HepG2 (cell line): Measurements from ENCODE around the gene DTX2. TPM values are rescaled to one million over a fixed set of nuclear protein-coding genes. Genes with fewer than 3 reads are reported as not detected.
A peak's percentile ranks its signal among the peaks of the same experiment; 100 is the strongest.

ENCODE experiments used
- ATAC-seq: fragments of 200-7000 bp; cut with Tn5 transposase; 3 replicates; pipeline ENCODE4 v1.9.1; 2020; ENCODE audit warnings: mild to moderate bottlenecking, moderate library complexity
- BruUV-seq: library from RNA; stranded (reverse); fragments of 400-500 nt; replicated peaks from 2 replicates; lab custom pipeline; 2021; lab: Mats Ljungman, UMichigan
- CTCF ChIA-PET: fragments of 300-600 bp; formaldehyde crosslinking; extraction: SDS; loops from one replicate; lab custom pipeline; 2021; ENCODE audit warnings: low total read pairs, inconsistent platforms, low intra/inter-chr PET ratio; lab: Yijun Ruan, JAX
- POLR2A ChIA-PET: fragments of 350-600 bp; sonication (Branson Sonifier 250); formaldehyde crosslinking; loops from one replicate; lab custom pipeline; 2020; ENCODE audit warnings: antibody characterized with exemption, inconsistent platforms; lab: Yijun Ruan, JAX
- DNase-seq: peaks from one replicate; pipeline ENCODE4 v3.0.0-alpha.2; 2015; ENCODE audit warnings: low spot score
- FAIRE-seq: peaks from 3 replicates; lab custom pipeline; 2011; peaks lifted over from hg19 to GRCh38; lab: Jason Lieb, UNC
- H2AFZ ChIP-seq: one replicate; pipeline ENCODE4 v1.6.1; 2011; ENCODE audit warnings: low read length, inconsistent platforms
- H3K27ac ChIP-seq: fragments of 300-600 bp; 3 replicates; pipeline ENCODE4 v1.8.0; 2011; ENCODE audit warnings: mixed run types, mild to moderate bottlenecking, mixed read lengths, low read length, inconsistent platforms; ENCODE audit not compliant: insufficient read depth; ENCODE audit errors: extremely low read length
- H3K27me3 ChIP-seq, 2 experiments: fragments of 200-600 bp in 1 of 2; 2 replicates in 1 of 2; 3 replicates in 1 of 2; pipeline versions ENCODE4 v1.6.0 to v1.8.0; 2011; ENCODE audit warnings: low read length in 2 of 2, mild to moderate bottlenecking in 2 of 2, moderate library complexity in 2 of 2, inconsistent platforms in 1 of 2; ENCODE audit not compliant: insufficient read depth in 2 of 2, control insufficient read depth in 1 of 2
- H3K36me3 ChIP-seq, 2 experiments: fragments of 200-600 bp in 1 of 2; replicated peaks in 1 of 2; 2 replicates in 1 of 2; 3 replicates in 1 of 2; pipeline versions ENCODE4 v1.5.1 to v1.8.0; 2011; ENCODE audit warnings: low read length in 2 of 2, inconsistent platforms in 1 of 2; ENCODE audit not compliant: insufficient read depth in 2 of 2, control insufficient read depth in 1 of 2
- H3K4me1 ChIP-seq: 2 replicates; pipeline ENCODE4 v1.5.1; 2012; ENCODE audit warnings: low read length, inconsistent platforms; ENCODE audit not compliant: insufficient read depth
- H3K4me2 ChIP-seq: 2 replicates; pipeline ENCODE4 v1.6.0; 2011; ENCODE audit warnings: low read depth, low read length, inconsistent platforms
- H3K4me3 ChIP-seq, 3 experiments: fragments of 200-600 bp in 1 of 3; sonication (generic), shearing (Covaris generic) in 1 of 3; replicated peaks in 1 of 3; 2 replicates each; pipeline ENCODE4 v1.5.1; 2011 to 2016; ENCODE audit warnings: low read length in 3 of 3, inconsistent platforms in 2 of 3, low read depth in 2 of 3, mild to moderate bottlenecking in 2 of 3, control low read depth in 1 of 3, mixed read lengths in 1 of 3; ENCODE audit not compliant: insufficient read depth in 1 of 3
- H3K79me2 ChIP-seq: one replicate; pipeline ENCODE4 v1.6.1; 2011; ENCODE audit warnings: low read length, inconsistent platforms; ENCODE audit not compliant: insufficient read depth
- H3K9ac ChIP-seq: 2 replicates; pipeline ENCODE4 v1.6.0; 2011; ENCODE audit warnings: mild to moderate bottlenecking, low read depth, low read length, inconsistent platforms; ENCODE audit not compliant: insufficient read depth
- H3K9me3 ChIP-seq: 2 replicates; pipeline ENCODE4 v1.5.1; 2012; ENCODE audit warnings: mild to moderate bottlenecking, low read length
- H4K20me1 ChIP-seq: 2 replicates; pipeline ENCODE4 v1.6.0; 2011; ENCODE audit warnings: inconsistent platforms, mild to moderate bottlenecking, low read length, moderate library complexity; ENCODE audit not compliant: insufficient read depth
- GATA4 ChIP-seq: sonication (generic); IDR thresholded peaks from 2 replicates; pipeline ENCODE4 v1.6.1; 2016; ENCODE audit warnings: antibody characterized with exemption, low read depth, borderline replicate concordance
- GPN1 ChIP-seq: sonication (generic); formaldehyde crosslinking; IDR thresholded peaks from 2 replicates; pipeline ENCODE4 v1.5.1; 2020; ENCODE audit warnings: missing genetic modification reagents, borderline replicate concordance
- HNRNPLL ChIP-seq: fragments of 200-400 bp; formaldehyde crosslinking; IDR thresholded peaks from 2 replicates; pipeline ENCODE4 v1.6.1; 2017; ENCODE audit warnings: mild to moderate bottlenecking, low read depth, low read length; ENCODE audit not compliant: poor library complexity, severe bottlenecking
- HOXA3 ChIP-seq: sonication (generic); formaldehyde crosslinking; IDR thresholded peaks from 2 replicates; pipeline ENCODE4 v1.5.0; 2020; ENCODE audit warnings: missing genetic modification reagents
- NR1H2 ChIP-seq: sonication (generic); formaldehyde crosslinking; IDR thresholded peaks from 2 replicates; pipeline ENCODE4 v1.8.1; 2022; ENCODE audit warnings: low read depth, missing genetic modification reagents, borderline replicate concordance
- TMF1 ChIP-seq: sonication (generic); formaldehyde crosslinking; IDR thresholded peaks from 2 replicates; pipeline ENCODE4 v1.8.1; 2022; ENCODE audit warnings: low read depth, missing genetic modification reagents
- ZFP62 ChIP-seq: sonication (generic); formaldehyde crosslinking; IDR thresholded peaks from 2 replicates; pipeline ENCODE4 v1.4.0; 2020; ENCODE audit warnings: missing genetic modification reagents
- ZNF331 ChIP-seq: sonication (generic); formaldehyde crosslinking; IDR thresholded peaks from 2 replicates; pipeline ENCODE4 v1.4.0; 2020; ENCODE audit warnings: missing genetic modification reagents
- ZNF501 ChIP-seq: sonication (generic); formaldehyde crosslinking; IDR thresholded peaks from 2 replicates; pipeline ENCODE4 v1.5.1; 2020; ENCODE audit warnings: mild to moderate bottlenecking, moderate library complexity, missing genetic modification reagents
- ZNF768 ChIP-seq: sonication (generic); formaldehyde crosslinking; IDR thresholded peaks from 2 replicates; pipeline ENCODE4 v1.4.0; 2020; ENCODE audit warnings: missing genetic modification reagents
- ZNF772 ChIP-seq: sonication (generic); formaldehyde crosslinking; IDR thresholded peaks from 2 replicates; pipeline ENCODE4 v1.5.0; 2020; ENCODE audit warnings: mild to moderate bottlenecking, missing genetic modification reagents
- WGBS: methylation state at CpG from one replicate; pipeline ENCODE4 v1.1.6; 2017; ENCODE audit warnings: low lambda C conversion rate; 5-methylcytosine and 5-hydroxymethylcytosine counted together
- in situ Hi-C: cut with HindIII; loops from 2 replicates; pipeline ENCODE4 v1.10.0; 2017; ENCODE audit warnings: low pct_unique_long_range_greater_than_20kb; ENCODE audit not compliant: extremely low pct_ligation_motif_present
- intact Hi-C: fragments of 100-400 bp; cut with micrococcal nuclease; formaldehyde crosslinking; loops from one replicate; pipeline ENCODE4 v1.10.0; 2022; ENCODE audit not compliant: unreplicated experiment
- polyA plus RNA-seq, 8 experiments: library from polyadenylated mRNA; depleted of rRNA in 3 of 8; stranded (reverse) in 7 of 8; unstranded in 1 of 8; fragments of >200 nt; fragmentation: Illumina TruSeq in 4 of 8; extraction: Trizol in 4 of 8; gene quantifications; 2 replicates each; pipeline versions ENCODE4 v1.2.1 to v1.2.3, GENCODE V29; 2011 to 2016; ENCODE audit warnings: low read depth in 4 of 8, missing spikeins in 1 of 8, mixed read lengths in 1 of 8; ENCODE audit not compliant: insufficient read depth in 1 of 8
- total RNA-seq, 5 experiments: library from RNA; depleted of rRNA; stranded (reverse); fragments of >200 nt; fragmentation: Illumina TruSeq; extraction: Trizol; gene quantifications; 2 replicates each; pipeline ENCODE4 v1.2.3, GENCODE V29; 2016; ENCODE audit warnings: low read depth in 1 of 5
- TF ChIP-seq, protein P1 (sequence below): sonication (generic); formaldehyde crosslinking; IDR thresholded peaks from 2 replicates; pipeline ENCODE4 v1.4.0; 2020; ENCODE audit warnings: missing genetic modification reagents
- TF ChIP-seq, protein P2 (sequence below): sonication (generic); formaldehyde crosslinking; IDR thresholded peaks from 2 replicates; pipeline ENCODE4 v1.5.0; 2020; ENCODE audit warnings: mild to moderate bottlenecking, missing genetic modification reagents
- TF ChIP-seq, protein P3 (sequence below): sonication (generic); formaldehyde crosslinking; IDR thresholded peaks from 2 replicates; pipeline ENCODE4 v1.4.0; 2020; ENCODE audit warnings: missing genetic modification reagents
- TF ChIP-seq, protein P4 (sequence below): sonication (generic); formaldehyde crosslinking; IDR thresholded peaks from 2 replicates; pipeline ENCODE4 v1.5.1; 2020; ENCODE audit warnings: missing genetic modification reagents, mild to moderate bottlenecking, borderline replicate concordance

Gene DTX2
- total and polyA plus RNA-seq, 2 of the 13 experiments (the other 11 are each of a cell fraction or from before 2014, with no cell fraction given) = 5.5 to 6.2 TPM

DNA sequence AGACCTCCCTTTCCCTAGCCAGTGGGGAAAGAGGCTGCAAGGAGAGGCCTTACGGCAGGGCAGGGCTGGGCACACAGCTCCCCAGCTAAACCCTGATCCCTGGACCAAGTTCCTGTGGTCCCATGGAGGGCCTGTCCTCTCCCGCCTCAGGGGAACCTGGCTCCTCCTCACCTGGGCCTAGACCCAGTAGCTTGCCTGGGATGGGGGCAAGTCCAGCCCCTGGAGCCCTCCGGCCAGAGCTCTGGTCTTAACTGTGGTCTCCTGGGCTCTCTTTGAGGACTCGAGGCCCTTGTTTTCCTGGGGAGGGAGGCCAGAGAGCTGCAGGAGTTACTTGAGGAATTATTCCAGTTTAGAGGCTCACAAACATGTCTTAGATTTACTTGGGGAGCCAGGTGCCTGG is 35.3 kb upstream of the DTX2 start:
- Histone ChIP-seq H2AFZ (no peak overlapping the region), H3K9ac (no peak overlapping the region), H3K4me3 (no peak overlapping the region), H3K4me2 (no peak overlapping the region), H3K36me3 (no peaks in the 10 kb centered on the region), H3K27me3 (peaks cover 5 to 24% of the 10 kb centered on the region in 2 experiments; a peak in 3 of 5 replicates), H3K4me1 (peaks cover 24% of the 10 kb centered on the region; the same call in 1 of the 2 replicates), H3K79me2 (no peaks in the 10 kb centered on the region), H3K9me3 (no peaks in the 10 kb centered on the region), H4K20me1 (no peaks in the 10 kb centered on the region), H3K27ac (no peak overlapping the region)
- FAIRE-seq = no peak
- no TSS peak for BruUV-seq
- ATAC-seq = peak; percentile 40
- intact Hi-C loops (no loop called here), in situ Hi-C loops (no loop called here)
- TF ChIP-seq GPN1 (no peak), ZNF768 (no peak), HOXA3 (CRISPR knock-in tag) (no peak), ZNF331 (CRISPR knock-in tag) (no peak), TMF1 (CRISPR knock-in tag) (no peak), HNRNPLL (no peak), NR1H2 (no peak), GATA4 (no peak), ZNF501 (CRISPR knock-in tag) (no peak), ZFP62 (no peak), ZNF772 (CRISPR knock-in tag) (no peak)
- TF ChIP-seq, protein P1, sequence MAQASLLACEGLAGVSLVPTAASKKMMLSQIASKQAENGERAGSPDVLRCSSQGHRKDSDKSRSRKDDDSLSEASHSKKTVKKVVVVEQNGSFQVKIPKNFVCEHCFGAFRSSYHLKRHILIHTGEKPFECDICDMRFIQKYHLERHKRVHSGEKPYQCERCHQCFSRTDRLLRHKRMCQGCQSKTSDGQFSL (CRISPR knock-in tag) = no peak
- TF ChIP-seq, protein P2, sequence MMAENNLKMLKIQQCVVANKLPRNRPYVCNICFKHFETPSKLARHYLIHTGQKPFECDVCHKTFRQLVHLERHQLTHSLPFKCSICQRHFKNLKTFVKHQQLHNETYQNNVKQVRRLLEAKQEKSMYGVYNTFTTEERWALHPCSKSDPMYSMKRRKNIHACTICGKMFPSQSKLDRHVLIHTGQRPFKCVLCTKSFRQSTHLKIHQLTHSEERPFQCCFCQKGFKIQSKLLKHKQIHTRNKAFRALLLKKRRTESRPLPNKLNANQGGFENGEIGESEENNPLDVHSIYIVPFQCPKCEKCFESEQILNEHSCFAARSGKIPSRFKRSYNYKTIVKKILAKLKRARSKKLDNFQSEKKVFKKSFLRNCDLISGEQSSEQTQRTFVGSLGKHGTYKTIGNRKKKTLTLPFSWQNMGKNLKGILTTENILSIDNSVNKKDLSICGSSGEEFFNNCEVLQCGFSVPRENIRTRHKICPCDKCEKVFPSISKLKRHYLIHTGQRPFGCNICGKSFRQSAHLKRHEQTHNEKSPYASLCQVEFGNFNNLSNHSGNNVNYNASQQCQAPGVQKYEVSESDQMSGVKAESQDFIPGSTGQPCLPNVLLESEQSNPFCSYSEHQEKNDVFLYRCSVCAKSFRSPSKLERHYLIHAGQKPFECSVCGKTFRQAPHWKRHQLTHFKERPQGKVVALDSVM (CRISPR knock-in tag) = no peak
- TF ChIP-seq, protein P3, sequence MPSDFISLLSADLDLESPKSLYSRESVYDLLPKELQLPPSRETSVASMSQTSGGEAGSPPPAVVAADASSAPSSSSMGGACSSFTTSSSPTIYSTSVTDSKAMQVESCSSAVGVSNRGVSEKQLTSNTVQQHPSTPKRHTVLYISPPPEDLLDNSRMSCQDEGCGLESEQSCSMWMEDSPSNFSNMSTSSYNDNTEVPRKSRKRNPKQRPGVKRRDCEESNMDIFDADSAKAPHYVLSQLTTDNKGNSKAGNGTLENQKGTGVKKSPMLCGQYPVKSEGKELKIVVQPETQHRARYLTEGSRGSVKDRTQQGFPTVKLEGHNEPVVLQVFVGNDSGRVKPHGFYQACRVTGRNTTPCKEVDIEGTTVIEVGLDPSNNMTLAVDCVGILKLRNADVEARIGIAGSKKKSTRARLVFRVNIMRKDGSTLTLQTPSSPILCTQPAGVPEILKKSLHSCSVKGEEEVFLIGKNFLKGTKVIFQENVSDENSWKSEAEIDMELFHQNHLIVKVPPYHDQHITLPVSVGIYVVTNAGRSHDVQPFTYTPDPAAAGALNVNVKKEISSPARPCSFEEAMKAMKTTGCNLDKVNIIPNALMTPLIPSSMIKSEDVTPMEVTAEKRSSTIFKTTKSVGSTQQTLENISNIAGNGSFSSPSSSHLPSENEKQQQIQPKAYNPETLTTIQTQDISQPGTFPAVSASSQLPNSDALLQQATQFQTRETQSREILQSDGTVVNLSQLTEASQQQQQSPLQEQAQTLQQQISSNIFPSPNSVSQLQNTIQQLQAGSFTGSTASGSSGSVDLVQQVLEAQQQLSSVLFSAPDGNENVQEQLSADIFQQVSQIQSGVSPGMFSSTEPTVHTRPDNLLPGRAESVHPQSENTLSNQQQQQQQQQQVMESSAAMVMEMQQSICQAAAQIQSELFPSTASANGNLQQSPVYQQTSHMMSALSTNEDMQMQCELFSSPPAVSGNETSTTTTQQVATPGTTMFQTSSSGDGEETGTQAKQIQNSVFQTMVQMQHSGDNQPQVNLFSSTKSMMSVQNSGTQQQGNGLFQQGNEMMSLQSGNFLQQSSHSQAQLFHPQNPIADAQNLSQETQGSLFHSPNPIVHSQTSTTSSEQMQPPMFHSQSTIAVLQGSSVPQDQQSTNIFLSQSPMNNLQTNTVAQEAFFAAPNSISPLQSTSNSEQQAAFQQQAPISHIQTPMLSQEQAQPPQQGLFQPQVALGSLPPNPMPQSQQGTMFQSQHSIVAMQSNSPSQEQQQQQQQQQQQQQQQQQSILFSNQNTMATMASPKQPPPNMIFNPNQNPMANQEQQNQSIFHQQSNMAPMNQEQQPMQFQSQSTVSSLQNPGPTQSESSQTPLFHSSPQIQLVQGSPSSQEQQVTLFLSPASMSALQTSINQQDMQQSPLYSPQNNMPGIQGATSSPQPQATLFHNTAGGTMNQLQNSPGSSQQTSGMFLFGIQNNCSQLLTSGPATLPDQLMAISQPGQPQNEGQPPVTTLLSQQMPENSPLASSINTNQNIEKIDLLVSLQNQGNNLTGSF (CRISPR knock-in tag) = no peak
- TF ChIP-seq, protein P4, sequence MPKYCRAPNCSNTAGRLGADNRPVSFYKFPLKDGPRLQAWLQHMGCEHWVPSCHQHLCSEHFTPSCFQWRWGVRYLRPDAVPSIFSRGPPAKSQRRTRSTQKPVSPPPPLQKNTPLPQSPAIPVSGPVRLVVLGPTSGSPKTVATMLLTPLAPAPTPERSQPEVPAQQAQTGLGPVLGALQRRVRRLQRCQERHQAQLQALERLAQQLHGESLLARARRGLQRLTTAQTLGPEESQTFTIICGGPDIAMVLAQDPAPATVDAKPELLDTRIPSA (CRISPR knock-in tag) = no peak
- no peak for DNase-seq
- WGBS = no CpG with 5 or more reads among the region's 4 CpGs
- ChIA-PET CTCF (no interaction called here), POLR2A (no interaction called here)
